ENCODE measurements around the gene MAPKAPK3.
"Not testable (repeated sequence)": the region's sequence is repeated elsewhere in the genome, so short reads cannot be mapped to it uniquely, and the experiment has no call there.

DNA sequence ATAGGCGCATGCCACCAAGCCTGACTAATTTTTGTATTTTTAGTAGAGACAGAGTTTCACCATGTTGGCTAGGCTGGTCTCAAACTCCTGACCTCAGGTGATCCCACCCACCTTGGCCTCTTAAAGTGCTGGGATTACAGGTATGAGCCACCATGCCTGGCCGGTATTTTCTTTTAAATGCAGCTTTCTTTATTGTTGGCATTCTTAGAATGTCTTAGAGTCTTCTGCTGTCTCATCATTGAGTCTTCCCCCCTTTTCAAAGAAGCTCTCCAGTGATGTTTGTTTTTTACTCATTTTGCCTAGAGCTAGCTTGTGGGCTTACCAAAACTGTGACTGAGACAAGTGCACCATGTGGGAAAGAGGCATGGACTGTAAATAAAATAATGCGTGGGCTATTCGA, 71.7 kb downstream of the MAPKAPK3 start:
- TF ChIP-seq, protein P1, sequence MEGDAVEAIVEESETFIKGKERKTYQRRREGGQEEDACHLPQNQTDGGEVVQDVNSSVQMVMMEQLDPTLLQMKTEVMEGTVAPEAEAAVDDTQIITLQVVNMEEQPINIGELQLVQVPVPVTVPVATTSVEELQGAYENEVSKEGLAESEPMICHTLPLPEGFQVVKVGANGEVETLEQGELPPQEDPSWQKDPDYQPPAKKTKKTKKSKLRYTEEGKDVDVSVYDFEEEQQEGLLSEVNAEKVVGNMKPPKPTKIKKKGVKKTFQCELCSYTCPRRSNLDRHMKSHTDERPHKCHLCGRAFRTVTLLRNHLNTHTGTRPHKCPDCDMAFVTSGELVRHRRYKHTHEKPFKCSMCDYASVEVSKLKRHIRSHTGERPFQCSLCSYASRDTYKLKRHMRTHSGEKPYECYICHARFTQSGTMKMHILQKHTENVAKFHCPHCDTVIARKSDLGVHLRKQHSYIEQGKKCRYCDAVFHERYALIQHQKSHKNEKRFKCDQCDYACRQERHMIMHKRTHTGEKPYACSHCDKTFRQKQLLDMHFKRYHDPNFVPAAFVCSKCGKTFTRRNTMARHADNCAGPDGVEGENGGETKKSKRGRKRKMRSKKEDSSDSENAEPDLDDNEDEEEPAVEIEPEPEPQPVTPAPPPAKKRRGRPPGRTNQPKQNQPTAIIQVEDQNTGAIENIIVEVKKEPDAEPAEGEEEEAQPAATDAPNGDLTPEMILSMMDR (IDR thresholded peaks at IDR 0.05): not testable (repeated sequence)
- not testable (repeated sequence) for TF ChIP-seq EP300 (IDR thresholded peaks at IDR 0.05)
